Kidney glomerular epithelial cell (primary cell): Measurements from ENCODE around the gene ATP6V1G2.

Source experiments
- DNase-seq: peaks from one replicate; lab custom pipeline; 2025; lab: John Stamatoyannopoulos, UW

Gene ATP6V1G2

DNA sequence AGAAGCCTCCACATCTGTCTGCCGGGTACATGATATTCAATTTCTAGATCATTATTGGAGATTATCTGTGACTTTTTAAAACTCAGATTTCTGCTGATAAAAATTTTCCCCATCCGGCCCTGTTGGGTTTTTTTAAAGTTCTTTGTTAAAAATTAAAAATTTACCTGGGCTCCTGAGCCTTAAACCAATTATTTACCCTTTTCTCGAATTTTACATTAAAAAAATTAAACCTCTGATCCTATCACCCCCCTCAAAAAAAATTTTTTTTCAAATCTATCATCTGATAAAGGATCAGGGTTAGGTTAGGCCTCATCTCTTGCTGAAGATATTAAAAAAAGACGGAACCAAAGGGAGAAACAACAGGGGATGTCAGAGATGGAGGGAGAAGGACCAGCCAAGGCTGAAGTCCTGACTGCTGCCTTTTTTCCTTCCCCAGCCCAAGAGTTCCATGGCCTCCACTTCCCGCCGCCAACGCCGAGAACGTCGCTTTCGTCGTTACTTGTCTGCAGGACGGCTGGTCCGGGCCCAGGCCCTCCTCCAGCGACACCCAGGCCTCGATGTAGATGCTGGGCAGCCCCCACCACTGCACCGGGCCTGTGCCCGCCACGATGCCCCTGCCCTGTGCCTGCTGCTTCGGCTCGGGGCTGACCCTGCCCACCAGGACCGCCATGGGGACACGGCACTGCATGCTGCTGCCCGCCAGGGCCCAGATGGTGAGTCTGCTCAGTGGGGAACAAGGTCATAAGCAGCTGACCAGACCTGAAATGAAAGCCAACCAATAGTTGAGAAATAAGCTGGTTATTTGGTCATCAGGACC, 1.5 kb upstream of the ATP6V1G2 start:
- DNase-seq = no peak

DNA sequence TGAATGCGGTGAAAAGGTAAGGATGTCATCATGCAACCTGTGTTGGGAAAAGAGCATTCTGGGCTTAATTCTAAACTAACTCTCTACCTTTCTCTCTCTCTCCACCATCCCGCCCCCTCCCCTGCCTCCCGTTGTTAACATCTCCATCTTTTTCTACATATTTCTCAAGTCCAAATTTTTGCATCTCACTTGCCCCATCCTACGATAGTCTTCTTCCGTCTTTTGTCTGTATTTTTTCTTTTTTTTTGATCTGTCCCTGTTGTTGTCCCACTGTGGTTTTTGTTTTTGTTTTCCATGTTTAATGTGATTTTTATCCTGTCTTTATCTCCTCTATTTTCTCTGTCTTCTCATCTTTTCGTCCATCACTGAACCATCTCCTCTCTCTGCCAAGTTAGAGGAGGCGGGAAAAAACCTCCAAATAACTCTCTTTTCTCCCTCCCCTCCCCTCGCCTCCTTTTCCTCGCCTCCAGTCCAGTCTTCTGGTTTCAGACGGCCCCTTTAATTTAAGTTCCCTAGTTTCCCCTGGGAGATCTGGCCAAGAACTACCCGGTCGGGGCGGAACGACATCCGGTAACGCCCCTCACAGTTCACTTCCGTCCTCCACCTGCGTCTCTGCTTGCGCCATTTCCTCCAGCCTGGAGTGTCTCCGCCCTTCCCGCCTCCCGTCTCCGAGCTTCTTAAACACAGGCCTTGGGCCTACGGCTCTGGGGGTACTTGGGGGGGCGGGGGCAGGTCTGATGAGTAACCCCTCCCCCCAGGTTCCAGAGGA, 734 bp upstream of the ATP6V1G2 start, which contains the start of gene NFKBIL1:
NFKBIL1 (plus strand) TSS at position 651 of the 769 bp plus-strand sequence; CDS start at position 738, 87 bp downstream.
- peak; percentile 94 for DNase-seq

DNA sequence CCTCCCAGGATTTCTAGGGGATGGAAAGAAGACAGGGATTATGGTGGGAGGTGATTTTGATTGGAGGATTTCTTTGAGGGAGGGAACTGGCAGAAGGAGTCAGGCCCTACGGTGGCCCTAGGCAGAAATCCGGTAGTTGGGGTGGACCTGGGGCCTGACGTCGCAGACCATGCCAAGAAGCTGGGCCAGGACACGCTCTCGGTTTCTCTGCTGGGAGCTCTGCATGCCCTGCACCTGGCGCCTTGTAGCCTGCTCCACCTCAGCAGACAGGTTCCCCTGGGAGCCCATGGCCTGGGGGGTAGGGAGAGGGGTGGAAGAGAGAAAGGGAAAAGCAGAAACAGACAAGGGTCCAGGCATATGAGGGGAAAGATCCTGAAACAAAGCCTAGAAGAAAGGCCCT, 1.1 kb downstream of the ATP6V1G2 start:
- no peak for DNase-seq

DNA sequence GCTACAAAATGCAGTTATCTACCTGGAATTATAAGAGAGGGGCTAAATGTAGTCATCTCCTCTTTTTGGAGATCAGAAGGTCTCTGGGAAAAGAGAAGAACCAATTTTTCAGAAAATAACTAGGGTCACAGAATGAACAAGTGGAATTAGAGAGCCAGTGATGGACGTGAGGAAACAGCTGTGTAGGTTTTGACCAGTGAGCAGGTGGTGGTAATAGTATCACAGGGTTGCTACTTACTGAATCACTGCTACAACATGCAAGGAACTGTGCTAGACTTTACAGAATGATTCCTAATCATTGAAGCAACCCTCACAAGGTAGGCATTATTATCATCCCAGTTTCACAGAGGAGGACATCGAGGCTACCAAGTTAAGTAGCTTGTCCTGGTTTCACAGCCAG, 1.7 kb downstream of the ATP6V1G2 start:
- DNase-seq = no peak

DNA sequence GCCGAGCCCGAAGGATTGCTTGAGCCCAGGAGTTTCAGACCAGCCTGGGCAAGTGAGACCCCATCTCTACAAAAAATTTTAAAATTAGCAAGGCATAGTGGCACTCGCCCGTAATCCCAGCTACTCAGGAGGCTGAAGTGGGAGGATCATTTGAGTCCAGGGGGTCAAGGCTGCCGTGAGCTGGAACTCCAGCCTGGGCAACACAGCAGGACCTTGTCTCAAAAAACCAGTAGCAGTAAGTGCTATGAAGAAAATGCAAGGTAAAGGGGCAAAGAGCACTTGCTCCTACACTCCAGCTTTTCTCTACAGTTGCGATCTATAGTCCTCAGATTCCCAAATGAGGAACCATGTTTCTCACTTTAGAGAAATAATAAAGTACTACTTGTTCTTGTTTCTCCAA, 2.8 kb downstream of the ATP6V1G2 start:
- DNase-seq = no peak

DNA sequence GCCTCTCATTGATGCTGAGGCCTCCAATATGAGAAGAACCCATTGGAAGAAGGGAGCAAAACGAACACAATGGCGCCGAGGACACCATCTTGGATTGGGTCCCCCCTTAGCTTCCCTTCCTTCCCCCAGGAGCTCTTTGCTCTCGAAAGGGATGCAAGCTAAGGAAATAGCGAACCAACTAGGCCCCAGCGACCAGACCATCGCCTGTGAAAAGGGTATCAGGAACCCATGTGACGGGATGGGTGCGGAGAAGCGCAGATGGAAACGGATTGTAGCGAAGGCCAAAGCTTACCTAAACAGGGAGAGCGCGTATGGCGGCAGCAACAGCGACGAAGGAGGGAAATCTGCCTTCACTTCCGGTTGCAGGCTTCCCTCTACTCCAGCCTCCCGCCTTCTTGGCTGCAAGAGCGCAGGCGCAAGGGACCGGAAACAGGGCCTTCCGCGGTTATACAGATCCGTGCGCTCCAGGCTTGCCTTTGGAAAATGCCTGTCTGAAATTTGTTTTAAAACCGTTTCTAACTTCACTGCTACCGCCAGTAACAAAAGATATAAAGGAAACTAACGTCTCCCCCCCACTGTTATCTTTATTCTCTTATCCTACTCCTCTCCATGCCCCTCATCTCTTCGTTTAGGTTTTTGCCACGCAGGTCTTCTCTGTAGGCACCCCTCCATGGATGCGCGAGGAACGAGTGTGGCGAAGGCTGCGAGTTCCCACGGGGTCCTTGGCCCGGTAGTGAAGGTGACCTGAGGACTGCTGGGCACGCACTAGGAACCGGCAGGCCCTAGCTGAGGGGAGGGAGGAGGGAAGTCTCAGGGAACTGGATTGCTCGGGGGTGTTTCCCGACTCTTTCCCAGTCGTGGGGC, 4.5 kb downstream of the ATP6V1G2 start, which contains the start of gene DDX39B:
DDX39B (minus strand) TSS at position 346 of the 864 bp plus-strand sequence. CDS start 1,471 bp downstream, outside the sequence.
- DNase-seq = peak; percentile 96

DNA sequence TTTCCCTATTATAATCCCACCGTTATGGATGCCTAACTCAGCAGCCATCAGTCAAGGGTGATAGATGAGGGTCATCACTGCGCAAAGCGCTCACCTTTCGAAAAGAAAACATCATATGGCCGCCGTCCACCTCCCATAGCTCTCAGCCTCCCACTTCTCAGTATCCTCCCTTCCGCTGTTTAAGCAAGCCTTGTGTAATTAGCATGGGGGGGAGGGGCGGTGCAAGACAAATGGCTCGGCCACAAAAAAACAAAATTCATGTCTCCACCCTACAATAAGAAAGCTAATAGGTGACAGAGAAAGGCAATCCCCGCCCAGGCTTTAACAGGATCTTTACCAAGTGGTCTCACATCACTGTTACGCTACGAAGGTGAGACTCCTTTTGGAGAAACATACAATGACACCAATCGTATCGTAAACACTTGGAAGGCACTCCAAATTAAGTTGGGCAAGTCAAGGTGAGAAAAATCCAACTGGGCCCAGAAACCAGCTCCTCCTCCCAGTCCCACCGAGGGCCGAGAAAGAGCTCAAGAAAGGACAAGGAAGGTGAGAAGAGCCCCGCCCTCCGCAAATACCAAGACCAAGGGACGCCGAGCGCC, 5.2 kb downstream of the ATP6V1G2 start:
- DNase-seq = peak; percentile 77

DNA sequence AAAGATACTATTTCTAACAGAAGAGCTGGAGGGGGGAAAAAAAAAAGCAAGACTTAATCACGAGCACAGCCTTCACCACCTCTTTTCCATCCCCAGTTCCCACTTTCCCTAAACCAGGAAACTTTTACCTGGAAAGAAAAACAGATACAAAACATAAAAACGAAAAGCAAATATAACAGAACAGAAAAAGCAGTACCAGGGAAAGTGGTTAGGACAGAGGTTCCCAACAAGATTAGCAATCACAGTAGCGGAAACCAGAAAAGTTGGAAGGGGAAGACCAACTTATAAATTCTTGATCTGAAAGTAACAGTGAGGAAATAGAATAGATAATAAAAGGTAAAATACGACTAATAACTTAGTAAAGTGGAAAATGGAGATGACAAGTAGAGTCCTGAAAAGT, 5.8 kb downstream of the ATP6V1G2 start:
- DNase-seq = no peak

DNA sequence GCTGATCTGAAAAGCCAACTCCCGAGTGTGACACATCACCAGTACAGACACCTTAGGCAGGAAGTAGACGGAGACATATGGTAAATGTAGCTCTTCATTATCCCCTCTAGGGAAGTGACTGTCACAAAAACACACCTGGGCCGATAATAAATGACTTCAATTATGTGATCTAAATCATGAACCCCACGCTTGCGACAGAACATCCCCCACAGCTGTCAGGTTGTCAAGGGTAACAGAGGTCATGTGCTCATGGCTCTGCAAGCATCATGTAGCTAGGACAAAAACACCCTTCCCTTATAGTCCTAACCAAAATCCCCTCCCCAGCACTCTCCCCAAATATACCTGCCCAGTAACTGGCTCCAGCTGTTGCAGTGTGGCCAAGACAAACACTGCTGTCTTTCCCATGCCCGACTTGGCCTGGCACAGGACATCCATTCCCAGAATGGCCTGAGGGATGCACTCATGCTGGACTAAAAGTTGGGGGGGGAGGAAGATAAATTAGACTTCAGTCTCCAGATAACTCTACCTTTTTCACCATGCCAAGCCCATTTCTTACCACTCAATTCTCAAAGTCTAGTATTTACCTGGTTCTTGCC, 7.5 kb downstream of the ATP6V1G2 start:
- DNase-seq = no peak

DNA sequence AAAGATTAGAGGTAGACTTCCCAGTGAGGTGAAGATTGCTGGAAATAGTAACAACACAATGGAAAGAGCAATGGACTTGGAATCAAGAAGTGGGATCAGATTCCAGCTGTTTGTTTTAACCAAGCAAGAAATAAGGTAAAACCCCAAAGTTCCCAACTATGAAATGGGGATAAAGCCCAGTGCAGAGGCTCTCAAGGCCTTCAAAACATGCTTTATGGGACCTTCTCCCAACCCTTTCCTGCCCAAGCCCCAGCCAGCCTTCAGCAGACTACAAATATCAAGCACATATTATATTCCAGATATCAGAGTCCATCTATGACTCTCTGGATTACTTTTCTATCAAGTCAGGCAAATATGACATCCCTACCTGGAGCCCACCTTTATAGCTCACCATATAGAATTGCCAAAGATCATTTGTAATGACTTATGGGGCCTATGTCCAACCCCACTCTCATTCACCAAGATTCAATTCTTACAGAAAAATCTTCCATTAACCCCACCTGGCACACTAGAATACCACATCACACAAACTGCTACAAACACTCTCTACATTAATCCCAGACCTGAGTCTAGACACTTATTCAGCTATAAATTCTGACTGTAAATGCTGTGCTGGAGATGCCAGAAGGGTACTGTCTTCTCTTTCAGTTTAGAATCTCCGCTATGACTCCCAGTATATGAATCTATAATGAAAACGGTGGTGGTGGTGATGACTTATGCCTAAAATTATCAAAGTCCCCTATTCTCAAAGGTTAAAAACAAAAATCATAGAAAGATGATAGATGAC, 10.7 kb downstream of the ATP6V1G2 start:
- no peak for DNase-seq

DNA sequence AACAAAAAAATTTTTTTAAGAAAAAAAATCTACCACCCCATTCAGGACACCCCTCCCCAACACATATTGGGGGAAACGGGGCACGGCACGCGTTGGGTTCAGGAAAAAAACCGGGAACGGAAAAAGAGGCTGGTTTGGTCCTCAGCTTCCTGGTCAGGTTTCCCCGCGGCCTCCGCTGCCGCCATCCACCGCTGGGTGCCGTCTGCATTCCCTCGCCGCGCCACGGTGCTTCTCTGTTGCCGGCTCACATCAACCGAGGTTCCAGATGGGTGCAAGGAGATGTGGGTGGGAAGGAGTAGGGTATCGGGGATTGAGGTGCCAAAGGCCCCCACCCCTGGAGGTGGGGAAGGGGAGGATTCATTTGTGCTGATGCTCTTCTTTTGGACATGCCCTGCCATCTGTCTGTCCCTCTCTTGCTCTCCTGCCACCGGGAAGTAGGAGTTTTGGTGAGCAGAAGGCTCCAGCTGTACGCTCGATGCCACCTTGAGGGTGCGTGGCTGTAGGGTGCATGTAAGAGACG, 11.8 kb downstream of the ATP6V1G2 start:
- no peak for DNase-seq

DNA sequence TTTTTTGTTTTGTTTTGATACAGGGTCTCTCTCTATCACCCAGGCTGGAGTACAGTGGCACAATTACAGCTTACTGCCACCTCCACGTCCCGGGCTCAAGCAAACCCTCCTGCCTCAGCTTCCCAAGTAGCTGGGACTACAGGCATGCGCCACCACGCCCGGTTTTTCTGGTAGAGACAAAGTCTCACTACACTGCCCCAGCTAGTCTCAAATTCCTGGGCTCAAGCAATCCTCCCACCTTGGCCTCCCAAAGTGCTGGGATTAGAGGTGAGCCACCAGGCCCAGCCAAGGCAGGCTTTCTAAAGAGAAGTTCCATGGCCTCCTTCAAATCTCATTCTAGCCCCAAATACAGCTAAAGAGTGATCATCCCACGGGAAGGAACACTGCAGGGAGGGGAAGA, 12.4 kb downstream of the ATP6V1G2 start:
- no peak for DNase-seq

DNA sequence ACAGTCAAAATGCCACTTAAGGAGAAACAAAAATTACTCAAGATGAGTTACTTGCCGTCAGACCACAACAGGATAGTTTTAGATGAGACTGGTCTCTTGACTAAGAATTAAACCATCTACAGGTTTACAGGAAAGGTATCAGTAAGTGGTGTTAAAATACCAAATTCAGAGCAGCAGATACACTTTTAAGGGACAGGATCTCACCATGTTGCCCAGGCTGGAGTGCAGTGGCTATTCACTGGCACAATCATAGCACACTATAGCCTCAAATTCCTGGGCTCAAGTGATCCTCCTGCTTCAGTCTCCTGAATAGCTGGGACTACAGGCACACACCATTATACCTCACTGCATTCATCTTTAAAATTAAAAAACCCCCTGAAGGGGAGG, 13.0 kb downstream of the ATP6V1G2 start:
- DNase-seq = no peak

DNA sequence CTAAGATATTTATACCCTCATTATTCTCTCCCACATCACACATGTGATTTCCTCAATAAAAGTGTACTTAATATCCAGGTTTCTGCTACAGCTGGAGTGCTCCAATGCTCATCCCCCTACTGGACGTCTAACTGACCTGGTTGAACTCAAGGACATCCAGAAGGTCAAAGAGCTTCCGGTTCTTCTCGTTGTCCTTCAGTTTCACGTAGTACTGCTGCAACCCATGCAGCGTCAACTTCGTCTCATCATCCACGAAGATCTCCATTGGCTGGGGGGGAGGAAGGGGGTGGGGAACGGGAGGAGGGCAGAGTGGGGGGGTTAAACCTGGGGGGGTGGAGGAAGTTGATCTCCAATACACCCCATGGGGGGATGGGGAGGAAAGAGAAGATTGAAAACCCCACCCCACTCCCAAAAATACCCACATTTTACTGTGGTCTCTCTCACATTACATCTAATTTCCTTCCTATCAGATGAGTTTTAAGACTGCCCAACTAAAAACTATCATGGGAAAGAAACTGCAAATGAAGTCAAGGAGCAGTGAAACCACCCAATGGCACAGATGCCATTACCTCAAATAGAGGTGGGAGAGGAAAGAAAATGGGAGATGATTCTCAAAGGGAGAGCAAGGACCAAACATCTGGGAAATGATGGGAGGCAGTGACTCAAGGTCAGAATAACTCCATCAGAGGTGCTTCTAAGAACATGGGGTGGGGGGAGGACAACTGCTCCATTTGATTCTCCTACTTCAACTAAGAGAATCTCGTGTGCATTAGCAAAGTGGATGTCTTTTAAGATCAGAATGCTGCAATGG, 13.6 kb downstream of the ATP6V1G2 start:
- no peak for DNase-seq

DNA sequence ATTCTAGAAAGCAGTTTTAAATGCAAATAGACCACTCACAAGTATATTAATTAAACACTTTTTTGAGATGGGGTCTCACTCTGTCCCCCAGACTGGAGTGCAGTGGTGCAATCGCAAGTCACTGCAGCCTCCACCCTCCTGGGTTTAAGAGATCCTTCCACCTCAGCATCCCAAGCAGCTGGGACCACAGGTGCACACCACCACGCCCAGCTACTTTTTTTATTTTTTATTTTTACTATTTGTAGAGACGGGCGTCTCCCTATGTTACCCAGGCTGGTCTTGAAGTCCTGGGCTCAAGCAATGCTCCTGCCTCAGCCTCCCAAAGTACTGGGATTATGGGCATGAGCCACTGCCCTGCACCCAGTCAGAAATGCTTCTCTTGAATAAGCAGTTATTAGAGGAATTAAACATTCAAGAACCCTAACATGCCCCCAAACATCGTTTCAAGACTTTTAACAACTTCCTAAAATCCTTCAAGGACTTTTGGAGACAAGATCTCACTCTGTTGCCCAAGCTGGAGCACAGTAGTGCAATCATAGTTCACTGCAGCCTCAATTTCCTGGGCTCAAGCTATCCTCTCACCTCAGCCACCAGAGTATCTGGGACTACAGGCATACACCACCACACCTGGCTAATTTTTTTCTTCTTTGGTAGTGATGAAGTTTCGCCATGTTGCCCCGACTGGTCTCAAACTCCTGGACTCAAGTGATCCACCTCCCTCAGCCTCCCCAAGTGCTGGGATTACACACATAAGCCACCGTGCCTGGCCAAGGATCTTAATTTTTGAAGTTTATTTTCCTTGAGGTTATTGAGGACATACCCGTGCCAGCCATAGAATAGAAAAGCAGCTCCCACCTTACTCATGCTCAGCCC, 14.4 kb downstream of the ATP6V1G2 start:
- DNase-seq = no peak

DNA sequence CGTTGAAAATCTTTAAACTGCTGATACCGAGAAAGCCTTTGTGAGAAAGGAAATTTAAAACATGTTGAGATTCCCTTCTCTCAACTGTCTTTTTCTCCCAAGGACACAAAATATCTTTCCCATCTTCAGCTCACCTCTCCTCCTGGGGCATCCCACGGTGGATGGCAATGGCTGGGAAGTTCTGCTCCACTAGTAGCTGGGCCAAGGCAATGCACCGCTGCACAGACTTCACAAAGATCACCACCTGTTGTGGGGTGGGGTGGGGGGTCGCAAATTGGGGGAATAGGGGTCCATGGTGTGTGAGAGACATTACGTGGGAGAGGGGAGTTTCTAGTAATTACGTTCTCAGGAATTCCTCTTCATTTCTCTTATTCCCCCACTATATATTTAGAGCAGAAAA, 15.2 kb downstream of the ATP6V1G2 start:
- DNase-seq = no peak

DNA sequence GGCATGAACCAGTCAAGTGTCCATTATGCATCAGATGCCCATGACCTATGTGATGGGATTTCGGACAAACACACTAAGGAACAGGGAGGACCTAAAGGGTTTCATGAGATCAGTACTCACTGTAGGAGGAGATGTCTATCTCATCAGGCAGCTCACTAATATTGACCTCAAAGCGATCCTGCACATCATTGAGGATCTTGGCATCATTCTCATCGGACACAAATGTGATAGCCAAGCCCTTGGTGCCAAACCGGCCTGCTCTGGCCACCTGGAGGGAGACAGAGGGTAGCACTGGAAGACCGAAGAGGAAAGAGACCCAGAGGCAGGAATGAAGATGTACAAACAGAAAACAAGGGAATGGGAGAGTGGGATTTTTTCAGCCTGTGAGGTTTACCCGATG, 15.7 kb downstream of the ATP6V1G2 start:
- DNase-seq = no peak
